SK-N-SH (cell line): ENCODE measurements around the gene MANBA. TPM values are rescaled to one million over a fixed set of nuclear protein-coding genes. Genes with fewer than 3 reads are reported as not detected.

ENCODE experiments used
- CTCF ChIA-PET: fragments of 300-600, 350-600 bp; formaldehyde crosslinking; extraction: SDS; loops from one replicate; lab custom pipeline; 2021; lab: Yijun Ruan, JAX
- POLR2A ChIA-PET: fragments of 350-600 bp; sonication (Branson Sonifier 250); formaldehyde crosslinking; extraction: SDS; loops from one replicate; lab custom pipeline; 2020; ENCODE audit warnings: antibody characterized with exemption, inconsistent platforms; lab: Yijun Ruan, JAX
- DNase-seq: peaks from one replicate; pipeline ENCODE4 v3.0.0; 2012
- H2AFZ ChIP-seq: fragments of 200-600 bp; sonication (generic); 2 replicates; pipeline ENCODE4 v1.8.1; 2016; ENCODE audit warnings: antibody characterized with exemption, mild to moderate bottlenecking, low read depth
- H3F3A ChIP-seq: fragments of 200-600 bp; sonication (generic); replicated peaks from 2 replicates; pipeline ENCODE3; 2016; ENCODE audit warnings: antibody characterized with exemption, mild to moderate bottlenecking; ENCODE audit not compliant: insufficient read depth
- H3K27ac ChIP-seq, 2 experiments: fragments of 200-500 bp in 1 of 2; fragments of 200-600 bp in 1 of 2; sonication (Bioruptor generic) in 1 of 2; sonication (generic), shearing (Covaris generic) in 1 of 2; 2 replicates each; pipeline versions ENCODE4 v1.5.1 to v1.6.1; 2014 to 2016; ENCODE audit warnings: low read depth in 2 of 2, inconsistent platforms in 1 of 2, low read length in 1 of 2, mild to moderate bottlenecking in 1 of 2, mixed read lengths in 1 of 2
- H3K27me3 ChIP-seq: fragments of 200-600 bp; sonication (generic), shearing (Covaris generic); 2 replicates; pipeline ENCODE4 v1.6.1; 2016; ENCODE audit warnings: mixed run types; ENCODE audit not compliant: insufficient read depth
- H3K36me3 ChIP-seq, 2 experiments: fragments of 200-500 bp in 1 of 2; fragments of 200-600 bp in 1 of 2; sonication (Bioruptor generic) in 1 of 2; sonication (generic) in 1 of 2; replicated peaks in 1 of 2; 2 replicates each; pipeline versions ENCODE3 to v1.5.1; 2014 to 2016; ENCODE audit warnings: low read length in 1 of 2, mild to moderate bottlenecking in 1 of 2; ENCODE audit not compliant: insufficient read depth in 2 of 2, control insufficient read depth in 1 of 2
- H3K4me1 ChIP-seq, 2 experiments: fragments of 200-500 bp in 1 of 2; fragments of 200-600 bp in 1 of 2; sonication (Bioruptor generic) in 1 of 2; sonication (generic), shearing (Covaris generic) in 1 of 2; 2 replicates each; pipeline versions ENCODE4 v1.5.1 to v1.6.1; 2014 to 2016; ENCODE audit warnings: low read depth in 1 of 2, low read length in 1 of 2, mixed run types in 1 of 2; ENCODE audit not compliant: insufficient read depth in 2 of 2, control insufficient read depth in 1 of 2
- H3K4me2 ChIP-seq: fragments of 200-600 bp; sonication (generic), shearing (Covaris generic); 2 replicates; pipeline ENCODE4 v1.6.1; 2017; ENCODE audit warnings: mixed run types
- H3K4me3 ChIP-seq, 2 experiments: fragments of 200-500 bp in 1 of 2; fragments of 200-600 bp in 1 of 2; sonication (Bioruptor generic) in 1 of 2; sonication (generic), shearing (Covaris generic) in 1 of 2; 2 replicates each; pipeline versions ENCODE4 v1.5.1 to v1.8.1; 2014 to 2016; ENCODE audit warnings: low read depth in 2 of 2, inconsistent platforms in 1 of 2, low read length in 1 of 2, mild to moderate bottlenecking in 1 of 2, mixed read lengths in 1 of 2, moderate library complexity in 1 of 2
- H3K79me2 ChIP-seq: fragments of 200-600 bp; sonication (generic); 2 replicates; pipeline ENCODE4 v1.8.1; 2017; ENCODE audit warnings: mild to moderate bottlenecking; ENCODE audit not compliant: insufficient read depth
- H3K9ac ChIP-seq: fragments of 200-600 bp; sonication (generic); 2 replicates; pipeline ENCODE4 v1.6.1; 2017; ENCODE audit warnings: mixed run types
- H3K9me2 ChIP-seq: fragments of 200-600 bp; sonication (generic); 2 replicates; pipeline ENCODE4 v1.6.1; 2017; ENCODE audit warnings: mixed run types
- H3K9me3 ChIP-seq: fragments of 200-600 bp; sonication (generic); 2 replicates; pipeline ENCODE4 v1.6.1; 2017; ENCODE audit warnings: mixed run types, mild to moderate bottlenecking, moderate library complexity
- H4K20me1 ChIP-seq: fragments of 200-600 bp; sonication (generic); 2 replicates; pipeline ENCODE4 v1.6.1; 2017; ENCODE audit warnings: mild to moderate bottlenecking, mixed run types; ENCODE audit not compliant: insufficient read depth
- EP300 ChIP-seq, 2 experiments: IDR thresholded peaks; 2 replicates each; pipeline versions ENCODE4 v1.4.0 to v1.6.1; 2012; ENCODE audit warnings: borderline replicate concordance in 1 of 2, low read depth in 1 of 2, low read length in 1 of 2
- FOSL2 ChIP-seq: IDR thresholded peaks from 2 replicates; pipeline ENCODE4 v1.4.0; 2012; ENCODE audit warnings: low read depth, mild to moderate bottlenecking, moderate library complexity, borderline replicate concordance
- FOXM1 ChIP-seq: IDR thresholded peaks from 2 replicates; pipeline ENCODE4 v1.4.0; 2012; ENCODE audit warnings: low read depth, mild to moderate bottlenecking
- GABPA ChIP-seq: IDR thresholded peaks from 2 replicates; pipeline ENCODE4 v1.4.0; 2012; ENCODE audit warnings: low read depth, mild to moderate bottlenecking
- MAX ChIP-seq: IDR thresholded peaks from 2 replicates; pipeline ENCODE4 v1.4.0; 2012; ENCODE audit warnings: low read depth
- MEF2A ChIP-seq: IDR thresholded peaks from 2 replicates; pipeline ENCODE4 v1.4.0; 2012; ENCODE audit warnings: low read depth, borderline replicate concordance
- NFIC ChIP-seq: IDR thresholded peaks from 2 replicates; pipeline ENCODE4 v1.4.0; 2012; ENCODE audit warnings: borderline replicate concordance
- POLR2AphosphoS5 ChIP-seq: IDR thresholded peaks from 2 replicates; pipeline ENCODE4 v1.6.1; 2012; ENCODE audit warnings: low read depth, low read length
- RAD21 ChIP-seq: IDR thresholded peaks from 2 replicates; pipeline ENCODE4 v1.6.1; 2012; ENCODE audit warnings: mild to moderate bottlenecking, low read length
- RCOR1 ChIP-seq: fragments of 150-350 bp; IDR thresholded peaks from 2 replicates; pipeline ENCODE4 v1.6.1; 2017; ENCODE audit warnings: antibody characterized with exemption, low read length
- REST ChIP-seq: IDR thresholded peaks from 2 replicates; pipeline ENCODE4 v1.6.1; 2012; ENCODE audit warnings: mild to moderate bottlenecking, low read depth, low read length, moderate library complexity
- RFX5 ChIP-seq: IDR thresholded peaks from 2 replicates; pipeline ENCODE4 v1.6.1; 2012; ENCODE audit warnings: mild to moderate bottlenecking, improper control_type of control experiment, low read length
- TCF12 ChIP-seq: IDR thresholded peaks from 2 replicates; pipeline ENCODE4 v1.4.0; 2012
- TEAD4 ChIP-seq: IDR thresholded peaks from 2 replicates; pipeline ENCODE4 v1.4.0; 2012; ENCODE audit warnings: mild to moderate bottlenecking, borderline replicate concordance; ENCODE audit not compliant: insufficient read depth
- YY1 ChIP-seq: IDR thresholded peaks from 2 replicates; pipeline ENCODE4 v1.4.0; 2012; ENCODE audit warnings: low read depth, mild to moderate bottlenecking
- WGBS: methylation state at CpG from one replicate; pipeline ENCODE4 v1.1.6; 2017; ENCODE audit warnings: low lambda C conversion rate; 5-methylcytosine and 5-hydroxymethylcytosine counted together
- polyA plus RNA-seq, 3 experiments: library from polyadenylated mRNA; depleted of rRNA; stranded (reverse); fragments of >200 nt; gene quantifications; 2 replicates each; pipeline ENCODE4 v1.2.3, GENCODE V29; 2012

Gene MANBA
- polyA plus RNA-seq, 1 of the 3 experiments (the other 2 are of a cell fraction) = 13.4 TPM

GRCh38 chr4:102601586-102602227 is 159.1 kb downstream of the MANBA start:
- Histone ChIP-seq H3K36me3 (peaks cover 49 to 71% of the 10 kb centered on the region in 2 experiments), H4K20me1 (no peaks in the 10 kb centered on the region), H3K4me1 (no peaks in the 10 kb centered on the region), H3K9me2 (no peaks in the 10 kb centered on the region), H3K27ac (no peak overlapping the region), H3K9ac (no peak overlapping the region), H3F3A (no peaks in the 10 kb centered on the region), H3K4me2 (no peak overlapping the region), H3K79me2 (no peaks in the 10 kb centered on the region), H3K27me3 (no peaks in the 10 kb centered on the region), H3K9me3 (no peaks in the 10 kb centered on the region), H2AFZ (no peak overlapping the region), H3K4me3 (no peak overlapping the region)
- POLR2A ChIA-PET = no interaction called here
- TF ChIP-seq FOSL2 = no peak
- whole genome bisulfite sequencing = 93% methylated on average over 8 of the region's 8 CpGs
- CTCF ChIA-PET = no interaction called here
- no peak for DNase-seq

- no peak overlapping the region for H3K4me3 ChIP-seq
- H3K79me2 ChIP-seq = no peaks in the 10 kb centered on the region
- H3K4me2 ChIP-seq = no peak overlapping the region
- H3K36me3 ChIP-seq = peaks cover 51 to 71% of the 10 kb centered on the region in 2 experiments
- TF ChIP-seq REST (no peak), MAX (no peak), RFX5 (no peak), RCOR1 (no peak)
- TF ChIP-seq, all 33 proteins: peak for 0
- ChIA-PET CTCF (no interaction called here), POLR2A (no interaction called here)
- H3K27me3 ChIP-seq = no peaks in the 10 kb centered on the region
- no peak overlapping the region for H3K27ac ChIP-seq
- H3K9me2 ChIP-seq = no peaks in the 10 kb centered on the region
- no peaks in the 10 kb centered on the region for H3K9me3 ChIP-seq
- DNase-seq = no peak
- no peaks in the 10 kb centered on the region for H3F3A ChIP-seq
- H3K9ac ChIP-seq = no peak overlapping the region
- no peaks in the 10 kb centered on the region for H3K4me1 ChIP-seq
- H2AFZ ChIP-seq = no peak overlapping the region
- no peaks in the 10 kb centered on the region for H4K20me1 ChIP-seq
Measured at GRCh38 chr4:102600689-102601088, 160.1 kb downstream of the MANBA start.

GRCh38 chr4:102599886-102600285 is 160.9 kb downstream of the MANBA start:
- ChIA-PET POLR2A (no interaction called here), CTCF (interaction anchor here (1.2 kb wide), 1 partner anchor 20 kb away, joined by 3 read pairs; no protein-coding TSS in a partner anchor)
- 97% methylated on average over 3 of the region's 3 CpGs for WGBS
- Histone ChIP-seq H3K9me2 (no peaks in the 10 kb centered on the region), H3K4me3 (no peak overlapping the region), H3K79me2 (no peaks in the 10 kb centered on the region), H3K9me3 (no peaks in the 10 kb centered on the region), H3K27me3 (no peaks in the 10 kb centered on the region), H3K9ac (no peak overlapping the region), H3K4me1 (no peaks in the 10 kb centered on the region), H3K27ac (no peak overlapping the region), H3K4me2 (no peak overlapping the region), H4K20me1 (no peaks in the 10 kb centered on the region), H3K36me3 (peaks cover 49 to 73% of the 10 kb centered on the region in 2 experiments), H3F3A (no peaks in the 10 kb centered on the region), H2AFZ (no peak overlapping the region)
- DNase-seq = no peak
- TF ChIP-seq REST (no peak), GABPA (no peak), TEAD4 (no peak), RAD21 (no peak), POLR2AphosphoS5 (no peak), FOXM1 (no peak), MEF2A (no peak), EP300 (IDR thresholded peaks at IDR 0.05; ENCODE audit: borderline replicate concordance in 1 of 2, low read depth in 1 of 2, low read length in 1 of 2) (no peak), NFIC (no peak), TCF12 (no peak), YY1 (no peak)
